H9 (cell line): ENCODE results near the gene PRR33. TPM values are rescaled to one million over a fixed set of nuclear protein-coding genes. Genes with fewer than 3 reads are reported as not detected.

Source experiments
- DNase-seq: peaks from one replicate; pipeline ENCODE4 v3.0.0-alpha.2; 2017
- H2AFZ ChIP-seq: one replicate; pipeline ENCODE4 v1.6.1; 2013; ENCODE audit warnings: mild to moderate bottlenecking, low read length, control low read depth, moderate library complexity
- H2AK5ac ChIP-seq: 2 replicates; pipeline ENCODE4 v1.6.1; 2013; ENCODE audit warnings: low read length, control low read depth, mixed read lengths; ENCODE audit not compliant: insufficient read length
- H2BK120ac ChIP-seq: one replicate; pipeline ENCODE4 v1.6.1; 2013; ENCODE audit warnings: low read depth, mild to moderate bottlenecking, low read length, control low read depth, inconsistent platforms; ENCODE audit not compliant: poor library complexity, severe bottlenecking
- H2BK12ac ChIP-seq: 2 replicates; pipeline ENCODE4 v1.6.1; 2013; ENCODE audit warnings: low read length, control low read depth, mixed read lengths, low read depth; ENCODE audit not compliant: insufficient read length
- H2BK15ac ChIP-seq: 2 replicates; pipeline ENCODE4 v1.6.1; 2013; ENCODE audit warnings: low read depth, low read length, control low read depth
- H2BK20ac ChIP-seq: one replicate; pipeline ENCODE4 v1.6.1; 2013; ENCODE audit warnings: low read depth, mild to moderate bottlenecking, low read length, control low read depth, inconsistent platforms; ENCODE audit not compliant: poor library complexity, severe bottlenecking
- H2BK5ac ChIP-seq: 2 replicates; pipeline ENCODE4 v1.6.1; 2013; ENCODE audit warnings: low read length, control low read depth, mixed read lengths; ENCODE audit not compliant: insufficient read length
- H3K14ac ChIP-seq: 2 replicates; pipeline ENCODE4 v1.6.1; 2013; ENCODE audit warnings: low read length, control low read depth; ENCODE audit not compliant: insufficient read depth
- H3K18ac ChIP-seq: 2 replicates; pipeline ENCODE4 v1.6.1; 2013; ENCODE audit warnings: low read depth, mild to moderate bottlenecking, mixed read lengths, low read length, control low read depth; ENCODE audit not compliant: insufficient read length
- H3K23ac ChIP-seq: 2 replicates; pipeline ENCODE4 v1.6.1; 2013; ENCODE audit warnings: low read length, control low read depth, mixed read lengths, low read depth; ENCODE audit not compliant: insufficient read length
- H3K23me2 ChIP-seq: 2 replicates; pipeline ENCODE4 v1.6.1; 2013; ENCODE audit warnings: low read depth, mild to moderate bottlenecking, mixed read lengths, low read length, control low read depth; ENCODE audit not compliant: insufficient read length, poor library complexity, severe bottlenecking
- H3K27ac ChIP-seq: 2 replicates; pipeline ENCODE4 v1.5.1; 2013; ENCODE audit warnings: low read length, control low read depth, mixed read lengths, low read depth; ENCODE audit not compliant: insufficient read length
- H3K27me3 ChIP-seq: 2 replicates; pipeline ENCODE4 v1.6.1; 2013; ENCODE audit warnings: low read length, control low read depth, inconsistent platforms; ENCODE audit not compliant: insufficient read depth
- H3K4ac ChIP-seq: 2 replicates; pipeline ENCODE4 v1.6.1; 2013; ENCODE audit warnings: low read depth, mild to moderate bottlenecking, control low read depth, inconsistent platforms, low read length, moderate library complexity
- H3K4me1 ChIP-seq: 2 replicates; pipeline ENCODE4 v1.6.1; 2013; ENCODE audit warnings: low read length, control low read depth, inconsistent platforms; ENCODE audit not compliant: insufficient read depth
- H3K4me2 ChIP-seq: 2 replicates; pipeline ENCODE4 v1.6.1; 2013; ENCODE audit warnings: low read length, control low read depth, mixed read lengths; ENCODE audit not compliant: insufficient read length, insufficient read depth
- H3K56ac ChIP-seq: 2 replicates; pipeline ENCODE4 v1.6.1; 2013; ENCODE audit warnings: low read depth, mild to moderate bottlenecking, mixed read lengths, low read length, control low read depth; ENCODE audit not compliant: insufficient read length
- H3K79me1 ChIP-seq: 2 replicates; pipeline ENCODE4 v1.6.1; 2013; ENCODE audit warnings: low read depth, mild to moderate bottlenecking, moderate library complexity, low read length, control low read depth, inconsistent platforms; ENCODE audit not compliant: insufficient read depth, poor library complexity, severe bottlenecking
- H3K79me2 ChIP-seq: 2 replicates; pipeline ENCODE4 v1.6.1; 2013; ENCODE audit warnings: low read length, control low read depth, inconsistent platforms; ENCODE audit not compliant: insufficient read depth
- H3K9ac ChIP-seq: 2 replicates; pipeline ENCODE4 v1.6.1; 2013; ENCODE audit warnings: low read length, control low read depth, mixed read lengths; ENCODE audit not compliant: insufficient read length; ENCODE audit errors: extremely low read depth
- H3K9me3 ChIP-seq: one replicate; pipeline ENCODE4 v1.6.1; 2013; ENCODE audit warnings: low read depth, low read length, inconsistent platforms; ENCODE audit not compliant: control insufficient read depth
- H3T11ph ChIP-seq: one replicate; pipeline ENCODE4 v1.6.1; 2013; ENCODE audit warnings: mild to moderate bottlenecking, low read length, control low read depth, inconsistent platforms
- H4K20me1 ChIP-seq: one replicate; pipeline ENCODE4 v1.6.1; 2013; ENCODE audit not compliant: control insufficient read depth, insufficient read length, insufficient read depth
- H4K5ac ChIP-seq: 2 replicates; pipeline ENCODE4 v1.6.1; 2013; ENCODE audit warnings: low read depth, mild to moderate bottlenecking, mixed read lengths, low read length, control low read depth; ENCODE audit not compliant: insufficient read length
- H4K8ac ChIP-seq: replicated peaks from 2 replicates; pipeline ENCODE4 v1.6.1; 2013; ENCODE audit warnings: low read length, control low read depth, mixed read lengths, low read depth; ENCODE audit not compliant: insufficient read length
- H4K91ac ChIP-seq: 2 replicates; pipeline ENCODE4 v1.6.1; 2013; ENCODE audit warnings: low read depth, mild to moderate bottlenecking, moderate library complexity, mixed read lengths, low read length, control low read depth; ENCODE audit not compliant: insufficient read length
- H3K27ac Mint-ChIP-seq, 3 experiments: 2 replicates in 2 of 3; 3 replicates in 1 of 3; pipeline ENCODE4 v1.8.0; 2020 to 2021; ENCODE audit warnings: mixed read lengths in 3 of 3, mild to moderate bottlenecking in 1 of 3, moderate library complexity in 1 of 3
- H3K27me3 Mint-ChIP-seq: 2 replicates; pipeline ENCODE4 v1.8.0; 2021; ENCODE audit warnings: low read depth, mild to moderate bottlenecking, moderate library complexity, mixed read lengths
- H3K36me3 Mint-ChIP-seq, 3 experiments: 2 replicates in 2 of 3; 3 replicates in 1 of 3; pipeline ENCODE4 v1.8.0; 2020 to 2021; ENCODE audit warnings: low read depth in 3 of 3, mixed read lengths in 3 of 3; ENCODE audit not compliant: insufficient read depth in 1 of 3
- H3K4me1 Mint-ChIP-seq, 2 experiments: 2 replicates each; pipeline ENCODE4 v1.8.0; 2020; ENCODE audit warnings: mixed read lengths in 2 of 2
- H3K4me3 Mint-ChIP-seq, 2 experiments: 2 replicates in 1 of 2; 3 replicates in 1 of 2; pipeline ENCODE4 v1.8.0; 2020 to 2021; ENCODE audit warnings: mild to moderate bottlenecking in 2 of 2, mixed read lengths in 2 of 2, moderate library complexity in 1 of 2
- H3K9me3 Mint-ChIP-seq, 2 experiments: 2 replicates in 1 of 2; 3 replicates in 1 of 2; pipeline ENCODE4 v1.8.0; 2020; ENCODE audit warnings: mild to moderate bottlenecking in 2 of 2, mixed read lengths in 2 of 2, moderate library complexity in 1 of 2
- WGBS: extraction: QIAGEN DNeasy Blood & Tissue Kit; methylation state at CpG from one replicate; pipeline ENCODE4 v1.1.7; 2013; ENCODE audit warnings: missing lambda C conversion rate, low lambda C conversion rate, mixed read lengths; ENCODE audit not compliant: insufficient read length; ENCODE audit errors: extremely low coverage; 5-methylcytosine and 5-hydroxymethylcytosine counted together
- total RNA-seq: library from RNA; stranded (reverse); gene quantifications from 2 replicates; pipeline ENCODE4 v1.2.1, GENCODE V29; 2021
- TF ChIP-seq, protein P1 (sequence below): fragments of 200-600 bp; sonication (generic); conservative IDR thresholded peaks from 3 replicates; pipeline ENCODE4 v1.8.0; 2021; ENCODE audit warnings: antibody characterized with exemption, mild to moderate bottlenecking

PRR33 gene
- total RNA-seq, 1 experiment from 2014 or later, result not detected

DNA sequence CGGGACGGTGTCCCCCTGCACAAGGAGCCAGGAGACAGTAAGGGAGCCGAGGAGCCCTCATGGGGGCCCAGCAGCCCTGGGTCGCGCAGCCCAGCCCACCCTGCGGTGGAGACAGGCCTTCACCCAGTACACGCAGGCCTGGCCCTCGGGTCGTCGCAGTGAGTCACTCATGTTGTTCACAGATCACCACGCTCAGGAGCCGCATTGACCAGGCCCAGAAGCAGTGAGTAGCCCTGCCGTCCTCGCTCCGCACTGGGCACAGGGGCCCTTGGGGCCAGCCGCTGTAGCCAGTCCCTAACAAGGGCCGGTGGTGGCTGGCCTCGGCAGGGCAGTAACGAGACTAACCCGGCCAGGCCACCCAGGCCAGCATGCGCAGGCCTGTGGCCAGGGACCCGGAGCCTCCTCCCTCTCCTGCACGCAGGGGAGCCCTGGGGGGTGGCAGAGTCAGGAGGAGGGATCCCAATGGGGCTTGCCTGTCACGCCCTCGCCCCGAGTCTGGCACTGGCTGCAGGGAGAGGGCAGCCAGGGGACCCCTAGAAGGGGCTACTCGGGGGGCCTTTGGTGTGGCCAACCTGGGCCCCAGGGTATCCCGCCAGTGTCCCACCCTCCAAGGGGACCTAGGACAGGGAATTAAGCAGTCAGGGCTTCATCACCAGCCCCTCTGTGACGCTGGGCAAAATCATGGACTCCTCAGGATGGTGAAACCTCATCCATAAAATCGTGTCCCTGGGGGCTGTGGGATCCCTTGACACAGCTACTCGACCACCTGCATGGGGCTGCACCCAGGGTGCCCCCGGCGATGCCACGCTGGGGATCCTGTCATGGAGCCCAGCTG is 45.3 kb upstream of the PRR33 start:
- Mint-ChIP-seq H3K36me3 (no peaks in the 10 kb centered on the region), H3K4me3 (no peak overlapping the region), H3K9me3 (no peaks in the 10 kb centered on the region; a peak in 1 of 5 replicates), H3K4me1 (peaks cover 0 to 7% of the 10 kb centered on the region in 2 experiments; a peak in 2 of 4 replicates), H3K27ac (no peak overlapping the region), H3K27me3 (peaks cover 22% of the 10 kb centered on the region)
- Histone ChIP-seq H3K4me1 (no peaks in the 10 kb centered on the region), H2BK20ac (no peak overlapping the region), H4K8ac (no peak overlapping the region), H2BK12ac (no peak overlapping the region), H4K5ac (no peak overlapping the region), H3K23me2 (peaks cover 3% of the 10 kb centered on the region), H3K23ac (no peak overlapping the region), H3K4me2 (no peak overlapping the region), H3K27ac (no peak overlapping the region), H3K14ac (no peak overlapping the region; the same call in 1 of the 2 replicates), H2AK5ac (no peak overlapping the region), H3K9me3 (no peaks in the 10 kb centered on the region), H3K18ac (no peak overlapping the region), H3K9ac (no peak overlapping the region), H2AFZ (no peak overlapping the region), H3K79me2 (no peaks in the 10 kb centered on the region), H4K20me1 (no peaks in the 10 kb centered on the region), H2BK120ac (no peak overlapping the region), H3T11ph (no peak overlapping the region), H4K91ac (no peak overlapping the region), H3K56ac (no peak overlapping the region), H3K79me1 (no peaks in the 10 kb centered on the region), H2BK5ac (no peak overlapping the region), H3K4ac (no peak overlapping the region), H3K27me3 (no peaks in the 10 kb centered on the region), H2BK15ac (no peak overlapping the region)
- TF ChIP-seq, protein P1, sequence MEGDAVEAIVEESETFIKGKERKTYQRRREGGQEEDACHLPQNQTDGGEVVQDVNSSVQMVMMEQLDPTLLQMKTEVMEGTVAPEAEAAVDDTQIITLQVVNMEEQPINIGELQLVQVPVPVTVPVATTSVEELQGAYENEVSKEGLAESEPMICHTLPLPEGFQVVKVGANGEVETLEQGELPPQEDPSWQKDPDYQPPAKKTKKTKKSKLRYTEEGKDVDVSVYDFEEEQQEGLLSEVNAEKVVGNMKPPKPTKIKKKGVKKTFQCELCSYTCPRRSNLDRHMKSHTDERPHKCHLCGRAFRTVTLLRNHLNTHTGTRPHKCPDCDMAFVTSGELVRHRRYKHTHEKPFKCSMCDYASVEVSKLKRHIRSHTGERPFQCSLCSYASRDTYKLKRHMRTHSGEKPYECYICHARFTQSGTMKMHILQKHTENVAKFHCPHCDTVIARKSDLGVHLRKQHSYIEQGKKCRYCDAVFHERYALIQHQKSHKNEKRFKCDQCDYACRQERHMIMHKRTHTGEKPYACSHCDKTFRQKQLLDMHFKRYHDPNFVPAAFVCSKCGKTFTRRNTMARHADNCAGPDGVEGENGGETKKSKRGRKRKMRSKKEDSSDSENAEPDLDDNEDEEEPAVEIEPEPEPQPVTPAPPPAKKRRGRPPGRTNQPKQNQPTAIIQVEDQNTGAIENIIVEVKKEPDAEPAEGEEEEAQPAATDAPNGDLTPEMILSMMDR, result no peak
- DNase-seq, result no peak
- no CpG with 5 or more reads among the region's 34 CpGs for WGBS
